Hematopoietic multipotent progenitor cell treated with erythropoietin and hydrocortisone succinate and interleukin-3 and kit ligand, for 15 days (in vitro differentiated cells): ENCODE results near the gene MACROH2A1.

Experiments
- DNase-seq: peaks from one replicate; pipeline ENCODE4 v3.0.0-alpha.2; 2015; ENCODE audit warnings: low spot score

MACROH2A1 gene

DNA sequence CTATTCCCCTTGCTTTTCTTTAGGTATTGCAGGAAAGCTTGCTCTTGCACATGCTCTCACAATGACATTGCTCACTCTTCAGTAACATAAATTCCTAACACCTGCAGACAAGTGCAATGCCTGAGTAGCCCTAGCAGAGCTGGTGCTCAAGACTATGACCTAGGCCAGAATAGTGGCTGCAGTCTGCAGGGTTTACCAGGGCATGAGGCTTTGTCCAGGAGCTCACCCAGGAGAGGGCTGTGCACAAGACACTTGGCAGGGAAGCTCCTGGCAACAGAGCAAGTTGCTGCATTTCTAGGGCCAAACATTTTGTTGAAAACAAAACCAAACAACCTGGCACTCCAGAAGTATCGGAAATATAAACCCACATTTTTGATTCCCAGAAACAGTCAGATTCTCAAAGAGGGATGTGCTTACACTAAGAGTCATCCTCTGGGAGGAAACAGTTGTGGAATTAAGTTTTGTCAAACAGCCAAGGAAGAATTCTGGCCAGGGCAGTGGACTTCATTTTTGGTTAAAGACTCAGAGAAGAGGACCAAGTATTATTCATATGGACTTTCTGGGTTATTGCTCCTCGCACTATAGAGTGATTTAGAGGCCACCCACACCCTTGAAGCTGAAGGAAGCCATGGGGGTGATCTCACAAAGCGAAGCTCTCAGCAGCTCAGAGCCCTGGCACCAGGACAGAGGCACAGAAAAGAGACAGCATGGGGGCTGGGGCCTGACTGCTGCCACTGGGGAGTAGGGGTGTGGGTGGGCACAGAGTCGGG, 44.9 kb downstream of the MACROH2A1 start:
- DNase-seq, result no peak

DNA sequence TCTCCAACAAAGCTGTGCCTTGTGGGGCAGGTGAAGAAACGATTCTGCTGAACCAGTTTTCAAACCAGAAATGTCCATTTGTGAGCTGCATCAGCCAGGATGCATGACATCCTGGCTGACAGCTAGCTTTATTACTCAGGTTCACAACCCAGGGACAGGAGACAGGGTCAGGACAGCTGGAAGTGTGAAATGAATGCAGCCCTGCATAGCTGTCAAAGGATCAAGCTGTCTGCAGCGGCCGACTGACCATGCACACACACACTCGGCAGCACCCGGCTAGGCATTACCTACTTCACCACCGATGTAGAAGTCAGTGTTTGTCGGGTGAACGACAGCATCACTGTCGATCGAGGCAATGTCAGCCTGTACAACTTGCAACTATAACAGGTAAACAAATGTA, 48.5 kb downstream of the MACROH2A1 start:
- no peak for DNase-seq

DNA sequence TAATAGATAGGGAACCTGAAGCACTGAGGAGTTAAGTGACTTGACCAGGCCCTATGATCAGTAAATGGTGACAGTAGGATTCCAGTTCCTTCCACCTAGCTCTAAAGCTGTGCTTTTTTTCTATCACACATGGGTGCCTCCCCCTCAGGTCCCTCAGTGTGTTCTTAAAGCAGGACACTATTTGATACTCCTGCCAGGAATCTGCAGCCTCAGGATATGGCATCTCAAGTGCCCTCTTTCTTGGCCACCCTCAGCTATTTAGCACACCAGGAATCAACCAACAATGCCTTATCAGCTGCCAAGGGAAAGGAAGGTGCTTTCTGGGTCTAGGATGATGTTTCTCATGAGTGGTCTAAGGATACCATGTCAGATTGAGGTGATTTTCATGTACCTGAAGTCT, 49.1 kb downstream of the MACROH2A1 start:
- DNase-seq, result no peak

DNA sequence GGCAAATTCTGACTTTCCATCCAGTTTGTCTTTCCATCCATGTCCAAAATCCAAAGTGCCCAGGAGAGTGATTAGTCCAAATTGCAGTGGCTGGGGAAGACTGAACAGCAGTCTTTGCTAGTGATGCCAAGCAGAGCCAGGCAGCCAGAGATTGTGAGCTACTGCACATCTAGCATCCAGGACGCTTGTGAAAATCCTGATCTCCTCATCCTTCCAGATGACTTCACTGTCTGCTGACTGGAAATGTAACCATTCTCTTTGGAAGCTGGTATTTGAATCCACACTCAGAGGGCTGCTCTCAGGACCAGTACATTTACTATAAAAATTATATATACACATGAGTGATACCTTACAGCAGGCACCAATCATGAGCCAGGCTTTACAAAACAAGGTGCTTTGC, 49.6 kb downstream of the MACROH2A1 start:
- DNase-seq, result no peak

DNA sequence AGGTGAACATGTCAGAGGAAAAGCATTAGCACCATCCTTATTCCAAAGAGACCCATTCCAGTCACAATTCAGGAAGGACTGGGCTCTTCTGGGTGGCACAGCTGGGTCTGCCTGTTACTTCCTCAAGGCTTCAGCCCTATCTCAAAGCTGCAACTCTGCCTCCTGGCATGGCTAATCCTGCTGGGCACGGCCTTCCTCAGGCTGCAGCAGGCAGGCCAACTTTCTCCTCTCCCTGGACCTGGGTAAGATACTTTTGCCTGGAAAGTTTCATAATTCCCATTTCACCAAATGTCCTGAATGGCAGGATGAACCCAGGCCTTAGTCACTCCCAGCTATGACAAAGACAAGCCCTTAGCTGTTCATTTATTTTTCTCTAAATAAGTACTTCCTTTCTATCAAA, 50.1 kb downstream of the MACROH2A1 start:
- DNase-seq, result no peak

DNA sequence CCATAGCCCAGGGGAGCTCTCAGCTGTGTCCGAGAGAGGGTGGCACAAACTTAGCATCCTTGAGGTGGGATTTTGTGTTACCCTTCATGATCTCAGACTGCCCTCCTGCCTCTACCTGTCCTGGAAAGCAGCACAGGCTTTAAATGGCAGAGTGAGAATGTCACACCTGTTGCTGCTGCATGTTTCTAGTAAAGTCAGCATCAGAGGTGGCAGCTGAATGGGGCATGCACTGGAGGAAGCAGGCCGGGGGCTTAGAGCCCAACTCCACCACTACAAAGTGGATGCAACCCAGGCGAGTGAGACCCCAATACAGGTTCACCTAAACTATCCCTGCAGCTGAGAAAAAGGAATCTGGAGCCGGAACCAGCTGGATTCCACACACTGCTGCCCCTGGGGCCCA, 51.6 kb downstream of the MACROH2A1 start:
- DNase-seq, result no peak

- no peak for DNase-seq
Observed at GRCh38 chr5:135345956-135346731, 52.9 kb downstream of the MACROH2A1 start.

GRCh38 chr5:135344349-135344748, 54.7 kb downstream of the MACROH2A1 start:
- DNase-seq, result no peak

GRCh38 chr5:135343413-135343812, 55.6 kb downstream of the MACROH2A1 start:
- no peak for DNase-seq

DNA sequence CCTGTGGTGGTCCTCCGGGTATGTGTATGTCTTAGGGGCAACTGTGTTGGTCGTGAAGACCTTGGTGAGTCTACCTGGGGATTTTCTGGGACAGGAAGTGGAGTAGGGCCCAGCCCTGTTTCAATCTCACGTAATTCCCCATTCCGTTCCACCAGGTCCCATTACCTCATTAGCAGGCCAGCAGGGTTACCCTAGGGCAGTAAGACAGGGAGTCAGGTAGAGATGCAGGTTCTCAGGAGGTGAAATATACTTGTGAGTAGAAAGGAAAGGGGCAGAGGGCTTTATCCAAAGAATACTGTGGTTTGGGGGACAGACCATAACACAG, 56.5 kb downstream of the MACROH2A1 start:
- no peak for DNase-seq

GRCh38 chr5:135341696-135342550, 57.1 kb downstream of the MACROH2A1 start:
- no peak for DNase-seq

GRCh38 chr5:135341016-135341666, 57.9 kb downstream of the MACROH2A1 start:
- DNase-seq, result no peak

GRCh38 chr5:135340568-135340967, 58.5 kb downstream of the MACROH2A1 start:
- DNase-seq, result no peak

GRCh38 chr5:135339623-135340022, 59.4 kb downstream of the MACROH2A1 start:
- DNase-seq, result no peak

DNA sequence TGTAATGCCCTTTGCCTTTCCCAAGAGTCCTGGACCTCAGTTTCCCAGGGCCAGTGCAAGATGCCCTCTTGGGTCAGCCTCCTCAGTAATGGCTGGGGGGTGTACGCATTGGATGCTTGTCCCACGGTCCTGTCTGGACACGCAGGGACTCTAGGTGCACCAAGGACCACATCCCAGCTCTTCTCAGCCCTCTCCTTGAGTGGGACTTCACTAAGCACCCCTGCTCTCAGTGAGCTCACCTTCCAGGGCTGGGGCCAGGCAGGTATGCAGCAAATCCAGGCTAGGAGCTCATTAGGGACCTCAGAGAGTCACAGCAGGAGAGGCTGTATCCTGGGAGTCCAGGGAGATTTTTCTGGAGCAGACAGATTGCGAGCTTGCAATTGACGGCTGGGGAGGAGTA, 59.8 kb downstream of the MACROH2A1 start:
- no peak for DNase-seq

DNA sequence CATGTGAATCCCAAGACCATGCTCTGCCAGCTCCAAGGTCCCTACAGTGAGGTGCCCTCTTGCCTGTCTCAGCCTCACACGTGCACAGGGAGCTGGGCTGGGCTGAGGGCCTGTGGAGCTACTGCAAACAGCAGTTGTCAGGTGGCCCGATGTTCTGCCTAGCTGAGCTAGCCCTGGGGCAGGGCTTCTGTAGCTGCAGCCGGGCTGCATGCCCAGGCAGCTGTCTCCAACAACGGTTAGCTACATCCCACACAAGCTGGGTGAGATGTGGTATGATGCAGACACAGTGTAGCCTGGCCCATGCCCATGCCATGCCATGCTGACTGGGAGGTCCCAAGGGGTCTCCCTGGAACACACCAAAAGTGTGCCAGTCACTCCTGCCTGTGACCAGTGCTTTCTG, 62.0 kb downstream of the MACROH2A1 start:
- no peak for DNase-seq

- DNase-seq, result no peak
Observed at GRCh38 chr5:135335031-135335828, 63.8 kb downstream of the MACROH2A1 start.

DNA sequence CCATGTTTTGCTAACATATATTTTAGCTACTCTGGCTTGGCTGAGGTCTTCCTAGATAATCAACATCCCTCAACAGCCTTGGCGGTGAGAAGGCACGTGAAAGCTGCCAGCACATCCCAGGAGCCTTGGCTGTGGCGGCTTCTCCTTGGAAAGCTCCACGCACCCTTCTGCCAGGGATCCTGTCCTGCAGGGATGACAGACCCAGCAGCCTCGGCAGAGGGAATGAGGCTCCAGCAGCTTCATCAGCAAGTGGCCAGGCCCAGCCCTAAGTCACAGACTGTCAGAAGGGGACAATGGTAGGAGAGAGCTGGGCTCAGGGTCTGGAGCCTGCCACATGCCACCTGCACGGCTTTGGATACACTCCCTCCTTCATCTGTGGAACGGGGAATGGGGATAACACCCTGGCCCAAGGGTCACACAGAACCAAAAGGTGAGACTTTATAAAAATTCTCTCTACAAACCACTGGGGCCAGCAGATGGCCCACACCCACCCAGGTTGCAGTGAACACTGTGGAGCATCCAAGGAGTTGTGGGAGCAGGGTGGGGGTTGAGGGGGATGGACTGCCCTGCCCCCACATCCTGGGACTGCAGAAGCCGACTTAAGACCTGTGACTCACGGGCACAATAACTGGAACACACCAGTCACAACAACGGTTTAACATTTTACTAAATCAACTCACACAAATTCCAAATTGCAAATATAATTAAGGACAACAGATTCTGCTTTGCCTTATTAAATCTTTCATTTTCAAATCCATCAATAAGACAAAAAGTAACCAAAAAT, 65.1 kb downstream of the MACROH2A1 start:
- no peak for DNase-seq

- peak; percentile 53 for DNase-seq
Observed at GRCh38 chr5:135332519-135333150, 66.4 kb downstream of the MACROH2A1 start.

- no peak for DNase-seq
Observed at GRCh38 chr5:135331612-135332011, 67.4 kb downstream of the MACROH2A1 start.
